SK-N-SH (cell line): Measurements from ENCODE around the gene MEIS1. TPM values are rescaled to one million over a fixed set of nuclear protein-coding genes. Genes with fewer than 3 reads are reported as not detected.

ENCODE experiments used
- CTCF ChIA-PET: fragments of 300-600, 350-600 bp; formaldehyde crosslinking; extraction: SDS; loops from one replicate; lab custom pipeline; 2021; lab: Yijun Ruan, JAX
- POLR2A ChIA-PET: fragments of 350-600 bp; sonication (Branson Sonifier 250); formaldehyde crosslinking; extraction: SDS; loops from one replicate; lab custom pipeline; 2020; ENCODE audit warnings: antibody characterized with exemption, inconsistent platforms; lab: Yijun Ruan, JAX
- DNase-seq: peaks from one replicate; pipeline ENCODE4 v3.0.0; 2012
- H2AFZ ChIP-seq: fragments of 200-600 bp; sonication (generic); 2 replicates; pipeline ENCODE4 v1.8.1; 2016; ENCODE audit warnings: antibody characterized with exemption, mild to moderate bottlenecking, low read depth
- H3F3A ChIP-seq: fragments of 200-600 bp; sonication (generic); replicated peaks from 2 replicates; pipeline ENCODE3; 2016; ENCODE audit warnings: antibody characterized with exemption, mild to moderate bottlenecking; ENCODE audit not compliant: insufficient read depth
- H3K27ac ChIP-seq, 2 experiments: fragments of 200-500 bp in 1 of 2; fragments of 200-600 bp in 1 of 2; sonication (Bioruptor generic) in 1 of 2; sonication (generic), shearing (Covaris generic) in 1 of 2; 2 replicates each; pipeline versions ENCODE4 v1.5.1 to v1.6.1; 2014 to 2016; ENCODE audit warnings: low read depth in 2 of 2, inconsistent platforms in 1 of 2, low read length in 1 of 2, mild to moderate bottlenecking in 1 of 2, mixed read lengths in 1 of 2
- H3K27me3 ChIP-seq: fragments of 200-600 bp; sonication (generic), shearing (Covaris generic); 2 replicates; pipeline ENCODE4 v1.6.1; 2016; ENCODE audit warnings: mixed run types; ENCODE audit not compliant: insufficient read depth
- H3K36me3 ChIP-seq, 2 experiments: fragments of 200-500 bp in 1 of 2; fragments of 200-600 bp in 1 of 2; sonication (Bioruptor generic) in 1 of 2; sonication (generic) in 1 of 2; replicated peaks in 1 of 2; 2 replicates each; pipeline versions ENCODE3 to v1.5.1; 2014 to 2016; ENCODE audit warnings: low read length in 1 of 2, mild to moderate bottlenecking in 1 of 2; ENCODE audit not compliant: insufficient read depth in 2 of 2, control insufficient read depth in 1 of 2
- H3K4me1 ChIP-seq, 2 experiments: fragments of 200-500 bp in 1 of 2; fragments of 200-600 bp in 1 of 2; sonication (Bioruptor generic) in 1 of 2; sonication (generic), shearing (Covaris generic) in 1 of 2; 2 replicates each; pipeline versions ENCODE4 v1.5.1 to v1.6.1; 2014 to 2016; ENCODE audit warnings: low read depth in 1 of 2, low read length in 1 of 2, mixed run types in 1 of 2; ENCODE audit not compliant: insufficient read depth in 2 of 2, control insufficient read depth in 1 of 2
- H3K4me2 ChIP-seq: fragments of 200-600 bp; sonication (generic), shearing (Covaris generic); 2 replicates; pipeline ENCODE4 v1.6.1; 2017; ENCODE audit warnings: mixed run types
- H3K4me3 ChIP-seq, 2 experiments: fragments of 200-500 bp in 1 of 2; fragments of 200-600 bp in 1 of 2; sonication (Bioruptor generic) in 1 of 2; sonication (generic), shearing (Covaris generic) in 1 of 2; 2 replicates each; pipeline versions ENCODE4 v1.5.1 to v1.8.1; 2014 to 2016; ENCODE audit warnings: low read depth in 2 of 2, inconsistent platforms in 1 of 2, low read length in 1 of 2, mild to moderate bottlenecking in 1 of 2, mixed read lengths in 1 of 2, moderate library complexity in 1 of 2
- H3K79me2 ChIP-seq: fragments of 200-600 bp; sonication (generic); 2 replicates; pipeline ENCODE4 v1.8.1; 2017; ENCODE audit warnings: mild to moderate bottlenecking; ENCODE audit not compliant: insufficient read depth
- H3K9ac ChIP-seq: fragments of 200-600 bp; sonication (generic); 2 replicates; pipeline ENCODE4 v1.6.1; 2017; ENCODE audit warnings: mixed run types
- H3K9me2 ChIP-seq: fragments of 200-600 bp; sonication (generic); 2 replicates; pipeline ENCODE4 v1.6.1; 2017; ENCODE audit warnings: mixed run types
- H3K9me3 ChIP-seq: fragments of 200-600 bp; sonication (generic); 2 replicates; pipeline ENCODE4 v1.6.1; 2017; ENCODE audit warnings: mixed run types, mild to moderate bottlenecking, moderate library complexity
- H4K20me1 ChIP-seq: fragments of 200-600 bp; sonication (generic); 2 replicates; pipeline ENCODE4 v1.6.1; 2017; ENCODE audit warnings: mild to moderate bottlenecking, mixed run types; ENCODE audit not compliant: insufficient read depth
- CHD2 ChIP-seq: fragments of 150-350 bp; IDR thresholded peaks from 2 replicates; pipeline ENCODE4 v1.6.1; 2018; ENCODE audit warnings: low read length; ENCODE audit not compliant: partially characterized antibody
- FOSL2 ChIP-seq: IDR thresholded peaks from 2 replicates; pipeline ENCODE4 v1.4.0; 2012; ENCODE audit warnings: low read depth, mild to moderate bottlenecking, moderate library complexity, borderline replicate concordance
- FOXJ3 ChIP-seq: sonication (generic); formaldehyde crosslinking; IDR thresholded peaks from 2 replicates; pipeline ENCODE4 v1.5.1; 2020; ENCODE audit warnings: mild to moderate bottlenecking, missing genetic modification reagents
- FOXM1 ChIP-seq: IDR thresholded peaks from 2 replicates; pipeline ENCODE4 v1.4.0; 2012; ENCODE audit warnings: low read depth, mild to moderate bottlenecking
- GATA2 ChIP-seq: sonication (generic); formaldehyde crosslinking; IDR thresholded peaks from 2 replicates; pipeline ENCODE4 v1.5.0; 2020; ENCODE audit warnings: mild to moderate bottlenecking, missing genetic modification reagents
- MEF2A ChIP-seq: IDR thresholded peaks from 2 replicates; pipeline ENCODE4 v1.4.0; 2012; ENCODE audit warnings: low read depth, borderline replicate concordance
- NFIC ChIP-seq: IDR thresholded peaks from 2 replicates; pipeline ENCODE4 v1.4.0; 2012; ENCODE audit warnings: borderline replicate concordance
- RXRA ChIP-seq: IDR thresholded peaks from 2 replicates; pipeline ENCODE4 v1.4.0; 2012; ENCODE audit warnings: low read depth, mild to moderate bottlenecking, borderline replicate concordance
- SIN3A ChIP-seq: IDR thresholded peaks from 2 replicates; pipeline ENCODE4 v1.6.1; 2012; ENCODE audit warnings: low read depth, mild to moderate bottlenecking, low read length, moderate library complexity, borderline replicate concordance
- SMC3 ChIP-seq: IDR thresholded peaks from 2 replicates; pipeline ENCODE4 v1.6.1; 2012; ENCODE audit warnings: low read depth, low read length, improper control_type of control experiment
- TAF1 ChIP-seq: IDR thresholded peaks from 2 replicates; pipeline ENCODE4 v1.6.1; 2012; ENCODE audit warnings: low read depth, mild to moderate bottlenecking, low read length, moderate library complexity, borderline replicate concordance
- TCF12 ChIP-seq: IDR thresholded peaks from 2 replicates; pipeline ENCODE4 v1.4.0; 2012
- YY1 ChIP-seq: IDR thresholded peaks from 2 replicates; pipeline ENCODE4 v1.4.0; 2012; ENCODE audit warnings: low read depth, mild to moderate bottlenecking
- WGBS: methylation state at CpG from one replicate; pipeline ENCODE4 v1.1.6; 2017; ENCODE audit warnings: low lambda C conversion rate; 5-methylcytosine and 5-hydroxymethylcytosine counted together
- polyA plus RNA-seq, 3 experiments: library from polyadenylated mRNA; depleted of rRNA; stranded (reverse); fragments of >200 nt; gene quantifications; 2 replicates each; pipeline ENCODE4 v1.2.3, GENCODE V29; 2012
- TF ChIP-seq, protein P1 (sequence below): IDR thresholded peaks from 2 replicates; pipeline ENCODE4 v1.6.1; 2012; ENCODE audit warnings: mild to moderate bottlenecking, low read depth, low read length, moderate library complexity

MEIS1 gene
- polyA plus RNA-seq, 1 of the 3 experiments (the other 2 are of a cell fraction) = 16.9 TPM

DNA sequence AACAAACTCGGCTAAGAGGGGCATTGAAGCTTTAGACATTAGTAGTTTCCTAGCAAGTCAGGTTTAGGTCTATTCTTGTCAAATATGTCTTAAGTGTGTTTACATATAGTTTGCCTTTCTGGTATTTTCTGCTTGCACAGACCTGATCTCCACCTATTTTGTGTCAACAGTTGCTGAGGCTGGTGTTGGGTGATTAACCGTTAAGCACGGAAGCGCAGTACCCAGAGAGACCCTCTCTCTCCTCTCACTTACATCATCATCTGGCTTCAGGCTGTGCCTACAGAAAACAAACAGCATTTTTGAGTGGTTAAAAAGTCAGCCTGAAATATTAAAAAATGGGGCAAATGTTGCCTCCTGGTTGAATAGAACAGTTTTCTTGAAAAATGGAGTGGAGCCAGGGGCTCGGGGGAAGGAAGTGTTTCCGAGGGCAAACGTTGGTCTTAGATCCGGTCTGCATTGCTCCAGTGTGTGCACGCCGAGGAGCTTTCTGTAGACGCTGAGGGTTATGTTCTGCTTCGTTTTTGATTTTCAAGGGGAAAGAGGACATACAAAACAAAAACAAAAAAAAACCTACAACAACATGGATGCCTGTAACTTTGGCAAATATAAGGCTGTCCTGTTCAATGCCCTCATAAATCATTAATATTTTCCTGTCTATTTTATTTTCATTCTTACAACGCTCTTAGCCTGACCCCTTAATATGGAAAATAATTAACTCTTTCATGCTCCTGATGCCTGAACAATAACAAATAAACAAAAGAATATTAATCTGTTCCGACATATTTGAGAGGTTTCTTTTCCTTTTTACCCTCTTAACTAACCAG lies 120.8 kb downstream of the MEIS1 start (continued):
- TF ChIP-seq, protein P1, sequence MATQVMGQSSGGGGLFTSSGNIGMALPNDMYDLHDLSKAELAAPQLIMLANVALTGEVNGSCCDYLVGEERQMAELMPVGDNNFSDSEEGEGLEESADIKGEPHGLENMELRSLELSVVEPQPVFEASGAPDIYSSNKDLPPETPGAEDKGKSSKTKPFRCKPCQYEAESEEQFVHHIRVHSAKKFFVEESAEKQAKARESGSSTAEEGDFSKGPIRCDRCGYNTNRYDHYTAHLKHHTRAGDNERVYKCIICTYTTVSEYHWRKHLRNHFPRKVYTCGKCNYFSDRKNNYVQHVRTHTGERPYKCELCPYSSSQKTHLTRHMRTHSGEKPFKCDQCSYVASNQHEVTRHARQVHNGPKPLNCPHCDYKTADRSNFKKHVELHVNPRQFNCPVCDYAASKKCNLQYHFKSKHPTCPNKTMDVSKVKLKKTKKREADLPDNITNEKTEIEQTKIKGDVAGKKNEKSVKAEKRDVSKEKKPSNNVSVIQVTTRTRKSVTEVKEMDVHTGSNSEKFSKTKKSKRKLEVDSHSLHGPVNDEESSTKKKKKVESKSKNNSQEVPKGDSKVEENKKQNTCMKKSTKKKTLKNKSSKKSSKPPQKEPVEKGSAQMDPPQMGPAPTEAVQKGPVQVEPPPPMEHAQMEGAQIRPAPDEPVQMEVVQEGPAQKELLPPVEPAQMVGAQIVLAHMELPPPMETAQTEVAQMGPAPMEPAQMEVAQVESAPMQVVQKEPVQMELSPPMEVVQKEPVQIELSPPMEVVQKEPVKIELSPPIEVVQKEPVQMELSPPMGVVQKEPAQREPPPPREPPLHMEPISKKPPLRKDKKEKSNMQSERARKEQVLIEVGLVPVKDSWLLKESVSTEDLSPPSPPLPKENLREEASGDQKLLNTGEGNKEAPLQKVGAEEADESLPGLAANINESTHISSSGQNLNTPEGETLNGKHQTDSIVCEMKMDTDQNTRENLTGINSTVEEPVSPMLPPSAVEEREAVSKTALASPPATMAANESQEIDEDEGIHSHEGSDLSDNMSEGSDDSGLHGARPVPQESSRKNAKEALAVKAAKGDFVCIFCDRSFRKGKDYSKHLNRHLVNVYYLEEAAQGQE = no peak
- TF ChIP-seq RXRA = no peak
- no peak for TF ChIP-seq NFIC
- TF ChIP-seq SMC3 = no peak
- no peak for TF ChIP-seq TCF12
- TF ChIP-seq SIN3A = no peak
- TF ChIP-seq GATA2 (CRISPR knock-in tag) = no peak
- no peak for TF ChIP-seq FOXJ3 (CRISPR knock-in tag)
- TF ChIP-seq FOSL2 = no peak
- no peak for TF ChIP-seq CHD2
- no peak for TF ChIP-seq MEF2A
- no peak for TF ChIP-seq FOXM1
- no peak for TF ChIP-seq TAF1

DNA sequence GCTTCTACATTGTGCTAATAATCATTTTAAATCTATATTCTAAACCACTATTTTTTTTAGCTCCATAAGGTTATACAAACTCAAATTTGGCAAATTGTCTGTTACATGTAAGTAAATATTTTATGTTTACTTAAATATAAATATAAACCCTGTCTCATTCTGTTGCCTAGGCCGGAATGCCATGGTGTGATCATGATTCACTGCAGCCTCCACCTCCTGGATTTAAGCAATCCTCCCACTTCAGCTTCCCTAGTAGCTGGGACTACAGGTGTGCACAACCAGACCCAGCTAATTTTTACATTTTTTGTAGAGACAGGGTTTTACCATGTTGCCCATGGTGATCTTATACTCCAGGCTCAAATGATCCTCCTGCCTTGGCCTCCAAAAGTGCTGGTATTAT lies 124.7 kb downstream of the MEIS1 start:
- H3K9me3 ChIP-seq = no peaks in the 10 kb centered on the region
- H4K20me1 ChIP-seq = no peaks in the 10 kb centered on the region
- POLR2A ChIA-PET = no interaction called here
- no peak overlapping the region for H3K27ac ChIP-seq
- H2AFZ ChIP-seq = no peak overlapping the region
- H3K4me1 ChIP-seq = peaks cover 10 to 11% of the 10 kb centered on the region in 2 experiments; a peak in 3 of 4 replicates
- no peaks in the 10 kb centered on the region for H3F3A ChIP-seq
- H3K4me2 ChIP-seq = no peak overlapping the region
- H3K27me3 ChIP-seq = no peaks in the 10 kb centered on the region
- no peaks in the 10 kb centered on the region for H3K79me2 ChIP-seq
- peaks cover 27 to 33% of the 10 kb centered on the region in 2 experiments for H3K36me3 ChIP-seq
- 100% methylated on average over 1 of the region's 1 CpG for WGBS
- no peaks in the 10 kb centered on the region for H3K9me2 ChIP-seq
- H3K9ac ChIP-seq = no peak overlapping the region
- DNase-seq = no peak
- no peak overlapping the region for H3K4me3 ChIP-seq
- CTCF ChIA-PET = interaction anchor here (1.3 kb wide), 1 partner anchor 126 kb away, joined by 3 read pairs; no protein-coding TSS in a partner anchor
- TF ChIP-seq YY1 (no peak), CHD2 (no peak)
